ENCODE results near the gene CPEB1.
A peak's percentile ranks its signal among the peaks of the same experiment; 100 is the strongest.

Gene CPEB1

GRCh38 chr15:82580713-82581112 is 66.5 kb downstream of the CPEB1 start:
- no peak for DNase-seq

GRCh38 chr15:82575335-82575734 is 71.8 kb downstream of the CPEB1 start:
- DNase-seq = no peak

GRCh38 chr15:82572986-82573385 is 74.2 kb downstream of the CPEB1 start:
- no peak for DNase-seq

- no peak for DNase-seq
These were observed 74.9 kb downstream of the CPEB1 start for GRCh38 chr15:82572311-82572710.

GRCh38 chr15:82571722-82572222 is 75.4 kb downstream of the CPEB1 start:
- DNase-seq = peak; percentile 2

- DNase-seq = no peak
These were observed 76.2 kb downstream of the CPEB1 start for GRCh38 chr15:82570721-82571508.

- DNase-seq = no peak
These were observed 77.3 kb downstream of the CPEB1 start for GRCh38 chr15:82569834-82570233.

GRCh38 chr15:82568986-82569385 is 78.2 kb downstream of the CPEB1 start:
- DNase-seq = no peak

GRCh38 chr15:82567661-82568060 is 79.5 kb downstream of the CPEB1 start:
- no peak for DNase-seq

- no peak for DNase-seq
These were observed 80.5 kb downstream of the CPEB1 start for GRCh38 chr15:82566690-82567089.

GRCh38 chr15:82558502-82558901 is 88.7 kb downstream of the CPEB1 start:
- DNase-seq = no peak

GRCh38 chr15:82556315-82557035 is 90.7 kb downstream of the CPEB1 start:
- DNase-seq = no peak

GRCh38 chr15:82554849-82555248 is 92.3 kb downstream of the CPEB1 start:
- no peak for DNase-seq

GRCh38 chr15:82554351-82554750 is 92.8 kb downstream of the CPEB1 start:
- DNase-seq = no peak

- no peak for DNase-seq
These were observed 93.3 kb downstream of the CPEB1 start for GRCh38 chr15:82553846-82554245.

- DNase-seq = no peak
These were observed 94.3 kb downstream of the CPEB1 start for GRCh38 chr15:82552861-82553260.

GRCh38 chr15:82551646-82552247 is 95.4 kb downstream of the CPEB1 start:
- DNase-seq = no peak

GRCh38 chr15:82549199-82549665 is 97.9 kb downstream of the CPEB1 start:
- no peak for DNase-seq

GRCh38 chr15:82548700-82549099 is 98.5 kb downstream of the CPEB1 start:
- no peak for DNase-seq

- DNase-seq = no peak
These were observed 101.7 kb downstream of the CPEB1 start for GRCh38 chr15:82545478-82545877.

- DNase-seq = no peak
These were observed 102.2 kb downstream of the CPEB1 start for GRCh38 chr15:82545002-82545401.

GRCh38 chr15:82544431-82544830 is 102.7 kb downstream of the CPEB1 start:
- DNase-seq = no peak

- no peak for DNase-seq
These were observed 104.0 kb downstream of the CPEB1 start for GRCh38 chr15:82543160-82543559.

- DNase-seq = no peak
These were observed 106.2 kb downstream of the CPEB1 start for GRCh38 chr15:82540984-82541431.

Data from stimulated activated CD4-positive, alpha-beta T cell treated with anti-CD3 and anti-CD28 coated beads, Interleukin-4, amount 100 ng/mL, for 1 hour (primary cell).